SK-N-MC (cell line): ENCODE measurements around the gene SRPK3.
"Not testable (repeated sequence)": the region's sequence is repeated elsewhere in the genome, so short reads cannot be mapped to it uniquely, and the experiment has no call there.

Experiments
- DNase-seq: peaks from one replicate; pipeline ENCODE4 v3.0.0-alpha.2; 2011; ENCODE audit warnings: low read depth, low spot score
- H3K27ac ChIP-seq: fragments of 200-600 bp; sonication (generic); 2 replicates; pipeline ENCODE4 v1.5.1; 2016; ENCODE audit warnings: mixed run types
- H3K36me3 ChIP-seq: fragments of 200-600 bp; sonication (generic); 2 replicates; pipeline ENCODE4 v1.6.1; 2017; ENCODE audit warnings: antibody characterized with exemption, low read length, mixed read lengths; ENCODE audit not compliant: insufficient read depth
- H3K4me3 ChIP-seq: fragments of 200-600 bp; sonication (generic); 2 replicates; pipeline ENCODE4 v1.5.1; 2016
- H3K9ac ChIP-seq: fragments of 200-600 bp; sonication (generic); 2 replicates; pipeline ENCODE4 v1.8.0; 2017; ENCODE audit warnings: mixed run types, mixed read lengths; ENCODE audit not compliant: insufficient read length
- H3K9me3 ChIP-seq: fragments of 200-600 bp; sonication (generic); 2 replicates; pipeline ENCODE4 v1.6.1; 2017; ENCODE audit warnings: low read depth, mild to moderate bottlenecking, antibody characterized with exemption, low read length, moderate library complexity, mixed read lengths
- EZH2 ChIP-seq: fragments of 200-600 bp; sonication (generic); IDR thresholded peaks from one replicate; pipeline ENCODE4 v1.6.1; 2017; ENCODE audit warnings: antibody characterized with exemption
- FOXP2 ChIP-seq: optimal IDR thresholded peaks from 2 replicates; pipeline ENCODE3; 2011; ENCODE audit warnings: mild to moderate bottlenecking, moderate library complexity; ENCODE audit not compliant: insufficient read depth; ENCODE audit errors: extremely low read length, control extremely low read depth
- POLR2AphosphoS5 ChIP-seq: IDR thresholded peaks from 2 replicates; pipeline ENCODE4 v1.6.1; 2012; ENCODE audit warnings: mild to moderate bottlenecking, low read depth, low read length, borderline replicate concordance

Gene SRPK3

DNA sequence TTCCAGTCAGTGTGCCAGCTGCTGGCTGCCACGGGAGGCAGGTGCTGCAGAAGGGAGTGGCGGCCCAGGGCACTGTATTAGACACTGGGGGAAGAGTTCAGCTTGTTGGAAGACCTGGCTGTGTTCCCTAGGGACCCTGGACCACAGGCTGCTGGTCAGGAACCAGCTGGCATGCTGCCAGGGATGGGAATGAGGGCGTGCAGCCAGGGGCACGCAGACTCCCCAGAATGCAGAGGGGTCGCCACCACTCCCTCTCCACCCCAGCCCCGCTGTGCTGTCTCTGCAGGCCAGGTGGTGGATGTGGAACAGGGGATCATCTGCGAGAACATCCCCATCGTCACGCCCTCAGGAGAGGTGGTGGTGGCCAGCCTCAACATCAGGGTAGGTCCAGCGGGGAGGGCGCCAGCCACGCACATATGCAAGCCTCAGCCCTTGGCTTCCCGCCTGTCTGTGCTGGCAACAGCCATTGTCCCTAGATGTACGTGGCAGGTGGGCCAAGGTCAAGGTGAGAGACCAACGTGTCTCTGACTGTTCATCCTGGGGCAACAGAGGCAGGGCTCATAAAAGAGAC, 43.9 kb upstream of the SRPK3 start:
- TF ChIP-seq POLR2AphosphoS5, result no peak
- no peak for TF ChIP-seq EZH2
- TF ChIP-seq FOXP2, result no peak
- H3K9me3 ChIP-seq, result no peaks in the 10 kb centered on the region
- no peak overlapping the region for H3K27ac ChIP-seq
- H3K36me3 ChIP-seq, result no peaks in the 10 kb centered on the region
- no peak for DNase-seq
- H3K9ac ChIP-seq, result no peak overlapping the region
- H3K4me3 ChIP-seq, result no peak overlapping the region

DNA sequence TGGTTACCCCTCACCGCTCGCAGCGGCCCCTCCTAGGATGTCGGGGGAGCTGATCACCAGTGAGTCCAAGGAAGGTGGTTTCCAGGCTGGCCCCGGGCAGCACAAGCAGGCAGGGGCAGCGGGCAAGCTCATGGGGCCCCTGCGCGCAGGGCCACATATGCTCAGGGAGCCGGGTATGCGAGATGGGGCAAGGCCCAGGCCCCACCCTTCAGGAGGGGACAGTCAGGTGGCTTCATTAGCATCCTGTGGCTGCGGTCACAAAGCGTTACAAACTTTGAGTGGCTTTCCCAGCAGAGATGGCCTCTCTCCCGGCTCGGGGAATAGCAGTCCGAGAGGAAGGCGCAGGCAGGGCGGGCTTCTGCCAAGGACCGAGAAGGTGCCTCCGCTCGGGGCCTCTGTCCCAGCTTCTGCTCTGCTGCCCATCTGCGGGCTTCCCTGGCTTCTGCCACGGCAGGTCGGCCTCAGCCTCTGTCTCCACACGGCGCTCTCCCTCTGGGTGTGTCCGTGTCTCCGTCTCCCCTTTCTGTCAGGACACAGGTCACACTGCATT, 42.7 kb upstream of the SRPK3 start:
- H3K36me3 ChIP-seq, result no peaks in the 10 kb centered on the region
- H3K27ac ChIP-seq, result no peak overlapping the region
- no peak for TF ChIP-seq FOXP2
- no peak overlapping the region for H3K9ac ChIP-seq
- H3K4me3 ChIP-seq, result no peak overlapping the region
- no peaks in the 10 kb centered on the region for H3K9me3 ChIP-seq
- DNase-seq, result no peak

DNA sequence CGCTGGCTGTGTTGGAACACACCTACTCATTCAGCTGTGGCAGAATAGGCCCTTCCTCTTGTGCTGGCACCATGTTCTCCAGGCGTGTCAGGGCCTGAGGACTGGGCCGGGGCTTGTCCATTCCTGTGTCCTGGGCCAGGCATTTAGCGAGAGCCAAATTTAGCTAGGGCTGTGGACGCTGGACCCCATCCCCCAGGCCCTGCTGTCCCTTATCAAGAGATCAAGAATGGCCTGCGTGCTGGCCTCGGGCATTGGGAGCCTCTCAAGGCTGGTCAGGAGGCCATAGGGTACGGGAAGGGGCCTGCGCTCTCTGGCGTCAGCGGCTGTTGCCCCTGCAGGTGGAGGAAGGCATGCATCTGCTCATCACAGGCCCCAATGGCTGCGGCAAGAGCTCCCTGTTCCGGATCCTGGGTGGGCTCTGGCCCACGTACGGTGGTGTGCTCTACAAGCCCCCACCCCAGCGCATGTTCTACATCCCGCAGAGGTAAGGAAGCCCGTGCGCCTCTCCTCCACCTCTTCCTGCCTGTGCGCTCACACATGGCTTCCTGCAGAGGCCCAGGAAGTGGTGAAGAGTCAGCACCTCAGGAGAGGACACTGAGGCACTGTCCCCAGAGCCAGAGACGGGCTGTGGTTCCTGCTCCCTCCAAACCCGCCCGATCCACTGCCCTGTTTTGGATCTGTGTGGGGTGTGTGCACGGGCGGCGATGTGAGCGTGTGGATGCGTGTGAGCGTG, 40.9 kb upstream of the SRPK3 start:
- Histone ChIP-seq H3K36me3 (no peaks in the 10 kb centered on the region), H3K9me3 (no peaks in the 10 kb centered on the region), H3K4me3 (no peak overlapping the region), H3K27ac (no peak overlapping the region), H3K9ac (no peak overlapping the region)
- no peak for DNase-seq
- TF ChIP-seq EZH2 (no peak), POLR2AphosphoS5 (no peak), FOXP2 (no peak)

DNA sequence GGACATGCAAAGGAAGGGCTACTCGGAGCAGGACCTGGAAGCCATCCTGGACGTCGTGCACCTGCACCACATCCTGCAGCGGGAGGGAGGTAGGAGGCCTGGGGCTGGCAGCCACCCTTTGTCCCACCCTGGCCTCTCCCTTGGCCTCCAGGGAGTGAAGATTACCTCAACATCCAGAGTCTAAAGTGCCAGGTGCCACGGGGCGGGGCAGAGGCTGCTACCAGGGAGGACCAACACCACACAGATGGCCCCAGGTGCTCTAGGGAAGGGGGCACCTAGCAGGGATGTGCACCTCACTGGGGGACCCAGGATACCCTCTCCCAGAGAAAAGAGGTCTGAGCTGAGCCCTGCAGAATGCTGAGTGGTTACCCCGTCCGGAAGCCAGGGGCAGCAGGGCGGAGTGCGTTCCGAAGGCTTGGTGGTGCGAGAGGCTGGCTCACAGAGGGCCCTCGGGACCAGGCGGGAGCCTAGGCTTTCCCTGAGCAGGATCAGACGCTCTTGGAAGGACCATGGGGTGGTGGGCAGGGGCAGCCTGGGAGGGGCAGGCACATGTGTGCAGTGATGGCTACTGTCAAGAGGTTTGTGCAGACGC, 40.1 kb upstream of the SRPK3 start:
- H3K36me3 ChIP-seq, result no peaks in the 10 kb centered on the region
- no peak overlapping the region for H3K4me3 ChIP-seq
- no peaks in the 10 kb centered on the region for H3K9me3 ChIP-seq
- DNase-seq, result no peak
- H3K9ac ChIP-seq, result no peak overlapping the region
- no peak for TF ChIP-seq POLR2AphosphoS5
- TF ChIP-seq FOXP2, result no peak
- no peak for TF ChIP-seq EZH2
- H3K27ac ChIP-seq, result no peak overlapping the region

DNA sequence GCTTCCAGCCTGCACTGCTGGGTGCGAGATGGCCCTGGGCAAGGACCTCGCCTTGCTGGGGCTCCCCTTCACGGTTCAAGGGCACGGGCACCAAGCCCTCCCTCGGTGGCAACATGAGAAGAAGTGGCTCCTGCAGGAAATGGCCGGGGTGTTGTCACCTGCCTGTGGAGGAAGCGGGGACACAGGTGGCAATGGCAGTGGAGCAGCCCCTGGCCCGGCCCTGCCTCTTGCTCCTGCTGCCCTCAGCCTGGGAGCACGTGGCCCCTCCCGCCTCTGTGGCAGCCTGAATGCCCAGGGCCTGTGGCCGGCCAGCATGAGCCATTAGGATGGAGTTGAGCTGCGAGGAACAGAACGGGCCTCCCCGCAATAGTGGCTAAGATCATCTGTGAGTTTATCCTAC, 39.4 kb upstream of the SRPK3 start:
- no peak overlapping the region for H3K27ac ChIP-seq
- H3K36me3 ChIP-seq, result no peaks in the 10 kb centered on the region
- no peak for TF ChIP-seq EZH2
- TF ChIP-seq POLR2AphosphoS5, result no peak
- no peak for TF ChIP-seq FOXP2
- H3K9ac ChIP-seq, result no peak overlapping the region
- H3K4me3 ChIP-seq, result no peak overlapping the region
- no peak for DNase-seq
- no peaks in the 10 kb centered on the region for H3K9me3 ChIP-seq

DNA sequence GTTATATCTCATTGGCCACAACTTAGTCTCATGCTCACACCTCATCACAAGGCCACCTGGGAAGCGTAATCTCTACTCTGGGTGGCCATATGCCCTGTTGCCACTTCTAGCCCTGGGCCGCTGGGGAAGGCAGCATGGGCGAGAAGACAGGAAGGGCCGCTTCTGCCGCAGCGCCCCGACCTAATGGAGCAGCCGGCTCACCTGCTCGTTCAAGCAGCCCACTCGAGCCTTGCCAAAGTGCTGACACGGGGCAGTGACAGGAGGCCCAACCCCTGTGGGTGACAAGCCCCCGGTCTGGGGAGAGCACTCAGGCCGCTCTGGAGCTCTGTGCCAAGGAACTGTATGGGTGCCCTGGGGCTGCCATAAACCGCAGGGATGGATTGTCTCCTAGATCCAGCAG, 38.7 kb upstream of the SRPK3 start:
- not testable (repeated sequence) for H3K27ac ChIP-seq, H3K4me3 ChIP-seq, H3K9ac ChIP-seq, DNase-seq, H3K36me3 ChIP-seq, H3K9me3 ChIP-seq

DNA sequence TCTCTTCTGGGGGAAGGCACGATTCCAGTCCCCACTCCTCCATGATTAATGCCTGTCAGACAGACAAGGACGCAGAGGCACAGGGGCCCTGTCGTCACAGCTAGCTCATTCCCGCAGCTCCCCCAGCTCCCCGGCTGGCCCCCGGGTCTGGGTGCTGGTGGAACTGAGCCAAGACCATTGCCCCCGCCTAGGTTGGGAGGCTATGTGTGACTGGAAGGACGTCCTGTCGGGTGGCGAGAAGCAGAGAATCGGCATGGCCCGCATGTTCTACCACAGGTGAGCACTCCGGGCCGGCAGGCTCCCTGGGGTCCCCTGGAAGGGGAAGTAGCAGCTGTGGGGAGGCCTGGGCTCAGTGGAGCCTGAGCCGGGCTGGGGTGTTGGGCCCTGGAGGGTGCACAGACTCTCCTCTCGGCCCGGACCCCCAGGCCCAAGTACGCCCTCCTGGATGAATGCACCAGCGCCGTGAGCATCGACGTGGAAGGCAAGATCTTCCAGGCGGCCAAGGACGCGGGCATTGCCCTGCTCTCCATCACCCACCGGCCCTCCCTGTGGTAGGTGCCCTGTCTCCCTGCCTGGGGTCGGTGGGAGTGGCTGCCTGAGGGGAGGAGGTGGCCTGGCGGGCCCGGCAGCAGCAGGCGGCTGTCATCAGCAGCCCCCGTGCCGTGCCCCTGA, 37.9 kb upstream of the SRPK3 start:
- not testable (repeated sequence) for H3K36me3 ChIP-seq, H3K4me3 ChIP-seq, H3K9ac ChIP-seq, DNase-seq, H3K9me3 ChIP-seq, H3K27ac ChIP-seq

DNA sequence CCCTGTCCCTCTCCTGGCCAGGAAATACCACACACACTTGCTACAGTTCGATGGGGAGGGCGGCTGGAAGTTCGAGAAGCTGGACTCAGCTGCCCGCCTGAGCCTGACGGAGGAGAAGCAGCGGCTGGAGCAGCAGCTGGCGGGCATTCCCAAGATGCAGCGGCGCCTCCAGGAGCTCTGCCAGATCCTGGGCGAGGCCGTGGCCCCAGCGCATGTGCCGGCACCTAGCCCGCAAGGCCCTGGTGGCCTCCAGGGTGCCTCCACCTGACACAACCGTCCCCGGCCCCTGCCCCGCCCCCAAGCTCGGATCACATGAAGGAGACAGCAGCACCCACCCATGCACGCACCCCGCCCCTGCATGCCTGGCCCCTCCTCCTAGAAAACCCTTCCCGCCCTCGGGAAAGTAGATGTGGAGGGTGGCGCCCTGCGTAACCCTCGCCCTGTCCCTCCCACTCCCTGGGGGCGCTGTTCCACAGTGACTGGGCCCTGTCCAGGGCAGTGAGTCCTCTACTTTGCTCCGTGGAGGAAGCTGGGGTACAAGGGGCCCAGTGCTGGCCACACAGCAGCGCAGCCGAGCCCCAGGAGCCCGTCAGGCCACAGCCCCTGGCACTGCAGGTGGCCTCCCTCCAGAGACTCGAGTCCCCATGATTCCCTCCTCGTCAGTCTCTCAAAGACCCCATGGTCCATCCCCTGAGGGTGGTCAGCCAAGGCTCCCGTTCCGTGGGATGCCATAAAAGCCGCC, 37.2 kb upstream of the SRPK3 start:
- not testable (repeated sequence) for H3K9ac ChIP-seq, H3K9me3 ChIP-seq, H3K27ac ChIP-seq, H3K36me3 ChIP-seq, H3K4me3 ChIP-seq, DNase-seq
